Endometrium (tissue), 2 donors: ENCODE data around the gene SSB.
"Not testable (repeated sequence)": the region's sequence is repeated elsewhere in the genome, so short reads cannot be mapped to it uniquely, and the experiment has no call there.

Experiments used
- FAIRE-seq: peaks from 2 replicates; lab custom pipeline; 2012; peaks lifted over from hg19 to GRCh38; lab: Jason Lieb, UNC
- donor health status: control.
- donor health status: control.

Gene SSB

GRCh38 chr2:169838743-169839489, 40.2 kb downstream of the SSB start:
- FAIRE-seq = no peak

DNA sequence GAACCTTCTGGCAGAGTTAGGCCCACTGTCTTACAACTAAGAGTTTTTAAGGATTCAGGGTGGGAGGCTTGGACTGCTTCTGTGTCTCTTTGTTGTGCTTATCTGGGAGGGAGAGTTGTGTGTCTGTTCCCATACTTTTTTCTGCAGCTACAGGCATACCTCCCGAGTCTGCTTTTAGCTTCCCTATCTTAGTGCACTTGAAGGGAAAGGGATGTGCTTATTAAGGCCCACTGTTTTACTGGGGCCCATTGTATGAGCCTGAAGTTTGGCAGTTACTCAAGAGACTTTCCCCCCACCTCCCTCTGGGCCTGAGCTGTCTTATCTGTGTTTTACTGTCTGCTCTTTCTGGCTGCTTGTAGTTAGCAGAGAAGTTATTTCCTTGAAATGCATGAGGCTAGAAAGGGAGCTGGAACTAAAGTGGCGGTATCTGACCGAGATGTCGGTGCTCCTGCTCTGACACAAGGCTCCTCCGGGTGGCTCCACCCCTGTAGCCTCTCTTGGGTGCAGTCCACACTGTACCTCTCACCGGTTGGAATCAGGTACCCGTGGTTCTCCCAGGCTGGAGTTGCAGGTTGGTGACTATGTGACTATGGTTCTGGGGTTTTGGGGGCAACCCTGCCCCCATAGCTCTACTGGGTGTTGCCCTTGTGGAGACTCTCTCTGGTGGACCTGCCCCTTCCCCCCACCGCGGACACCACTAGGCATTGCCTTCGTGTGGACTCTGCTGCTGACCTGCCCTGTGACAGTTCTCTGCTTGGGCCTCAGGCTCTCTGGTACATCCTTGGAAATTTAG, 41.5 kb downstream of the SSB start:
- no peak for FAIRE-seq

GRCh38 chr2:169840747-169841142, 42.1 kb downstream of the SSB start:
- no peak for FAIRE-seq

DNA sequence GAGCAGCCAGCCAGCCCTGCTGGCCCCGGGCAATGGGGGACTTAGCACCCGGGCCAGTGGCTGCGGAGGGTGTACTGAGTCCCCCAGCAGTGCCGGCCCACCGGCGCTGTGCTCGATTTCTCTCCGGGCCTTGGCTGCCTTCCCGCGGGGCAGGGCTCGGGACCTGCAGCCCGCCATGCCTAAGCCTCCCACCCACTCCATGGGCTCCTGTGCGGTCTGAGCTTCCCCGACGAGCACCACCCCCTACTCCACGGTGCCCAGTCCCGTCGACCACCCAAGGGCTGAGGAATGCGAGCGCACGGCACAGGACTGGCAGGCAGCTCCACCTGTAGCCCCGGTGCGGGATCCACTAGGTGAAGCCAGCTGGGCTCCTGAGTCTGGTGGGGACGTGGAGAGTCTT, 43.0 kb downstream of the SSB start:
- FAIRE-seq = not testable (repeated sequence)

DNA sequence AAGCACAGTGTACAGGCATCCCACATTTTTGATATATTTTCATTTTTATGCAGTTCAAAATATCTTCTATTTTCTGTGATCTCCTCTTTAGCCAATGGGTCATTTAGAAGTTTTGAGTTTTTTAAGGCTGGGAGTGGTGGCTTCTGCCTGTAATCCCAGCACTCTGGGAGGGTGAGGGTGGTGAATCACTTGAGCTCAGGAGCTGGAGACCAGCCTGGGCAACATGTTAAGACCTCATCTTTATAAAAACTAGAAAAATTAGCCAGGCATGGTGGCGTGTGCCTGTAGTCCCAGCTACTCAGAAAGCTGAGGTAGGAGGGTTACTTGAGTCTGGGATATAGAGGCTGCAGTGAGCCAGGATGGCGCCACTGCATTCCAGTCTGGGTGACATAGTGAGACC, 46.3 kb downstream of the SSB start:
- no peak for FAIRE-seq

DNA sequence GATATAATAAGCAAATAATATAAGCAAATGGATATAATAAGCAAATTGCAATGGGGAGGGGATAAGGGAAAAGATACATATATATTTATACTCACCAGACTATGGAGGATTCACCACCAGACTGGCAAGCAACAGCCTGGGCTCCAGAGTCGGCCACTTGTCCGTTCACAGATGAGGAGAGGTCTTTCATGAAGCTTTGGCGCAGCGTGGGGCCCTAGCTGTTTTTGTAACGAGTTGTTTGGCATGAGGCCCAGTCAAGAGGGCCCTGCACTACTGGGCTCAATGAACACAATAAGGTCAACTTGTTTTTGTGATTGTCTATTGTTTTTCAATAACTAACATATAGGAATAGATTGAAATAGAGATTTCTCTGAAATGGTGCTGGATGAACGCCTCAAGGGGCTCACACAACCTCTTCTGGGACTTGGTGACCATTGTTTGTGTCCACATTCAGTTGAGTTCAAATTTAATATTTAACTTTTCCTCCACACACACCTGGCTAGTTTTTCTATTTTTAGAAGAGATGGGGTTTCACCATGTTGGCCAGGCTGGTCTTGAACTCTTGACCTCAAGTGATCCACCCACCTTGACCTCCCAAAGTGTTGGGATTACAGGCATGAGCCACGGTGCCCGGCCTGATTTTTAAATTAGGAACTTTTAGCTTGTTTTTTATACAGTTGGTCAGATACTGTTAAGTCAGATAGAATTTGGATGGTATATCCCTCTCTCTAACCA, 50.5 kb downstream of the SSB start:
- FAIRE-seq = not testable (repeated sequence)

GRCh38 chr2:169849710-169850109, 51.0 kb downstream of the SSB start:
- no peak for FAIRE-seq

GRCh38 chr2:169853041-169853668, 54.5 kb downstream of the SSB start:
- FAIRE-seq = no peak

DNA sequence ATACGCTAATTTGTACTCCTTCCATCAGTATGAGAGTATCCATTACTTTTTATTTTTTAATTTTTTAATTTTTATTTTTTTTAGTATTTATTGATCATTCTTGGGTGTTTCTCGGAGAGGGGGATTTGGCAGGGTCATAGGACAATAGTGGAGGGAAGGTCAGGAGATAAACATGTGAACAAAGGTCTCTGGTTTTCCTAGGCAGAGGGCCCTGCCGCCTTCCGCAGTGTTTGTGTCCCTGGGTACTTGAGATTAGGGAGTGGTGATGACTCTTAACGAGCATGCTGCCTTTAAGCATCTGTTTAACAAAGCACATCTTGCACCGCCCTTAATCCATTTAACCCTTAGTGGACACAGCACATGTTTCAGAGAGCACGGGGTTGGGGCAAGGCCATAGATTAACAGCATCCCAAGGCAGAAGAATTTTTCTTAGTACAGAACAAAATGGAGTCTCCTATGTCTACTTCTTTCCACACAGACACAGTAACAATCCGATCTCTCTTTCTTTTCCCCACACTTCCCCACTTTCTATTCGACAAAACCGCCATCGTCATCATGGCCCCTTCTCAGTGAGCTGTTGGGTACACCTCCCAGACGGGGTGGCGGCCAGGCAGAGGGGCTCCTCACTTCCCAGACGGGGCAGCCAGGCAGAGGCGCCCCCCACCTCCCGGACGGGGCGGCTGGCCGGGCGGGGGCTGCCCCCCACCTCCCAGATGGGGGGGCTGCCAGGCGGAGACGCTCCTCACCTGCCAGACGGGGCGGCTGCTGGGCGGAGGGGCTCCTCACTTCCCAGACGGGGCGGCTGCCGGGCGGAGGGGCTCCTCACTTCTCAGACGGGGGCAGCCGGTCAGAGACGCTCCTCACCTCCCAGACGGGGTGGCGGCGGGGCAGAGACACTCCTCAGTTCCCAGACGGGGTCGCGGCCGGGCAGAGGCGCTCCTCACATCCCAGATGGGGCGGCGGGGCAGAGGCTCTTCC, 56.9 kb downstream of the SSB start:
- not testable (repeated sequence) for FAIRE-seq

- FAIRE-seq = peak; percentile 95
These were observed 60.8 kb downstream of the SSB start for GRCh38 chr2:169859423-169859822.

DNA sequence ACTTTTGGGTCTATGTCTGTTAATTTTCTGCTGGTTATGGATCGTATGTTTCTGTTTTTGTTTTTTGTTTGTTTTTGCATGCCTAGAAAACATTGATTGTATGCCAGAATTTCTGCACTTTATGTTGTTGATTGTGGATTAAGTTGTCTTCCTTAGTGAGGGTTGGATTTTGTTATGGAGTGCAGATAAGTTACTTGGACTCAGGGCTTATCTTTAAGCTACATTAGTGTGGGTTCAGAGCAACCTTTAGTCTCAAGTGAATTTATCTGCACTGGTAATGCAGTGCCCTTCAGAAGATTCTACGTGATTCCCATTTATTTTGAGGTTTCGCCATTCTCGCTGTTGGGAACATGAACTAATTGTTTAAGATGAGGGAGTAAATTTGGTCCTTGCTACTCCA, 61.5 kb downstream of the SSB start:
- FAIRE-seq = no peak
